ENCODE data around the gene YY1AP1.
"Not testable (repeated sequence)": the region's sequence is repeated elsewhere in the genome, so short reads cannot be mapped to it uniquely, and the experiment has no call there.

The YY1AP1 gene

GRCh38 chr1:155695608-155696007 is 7.0 kb upstream of the YY1AP1 start:
- no peak for DNase-seq

- no peak for DNase-seq
Observed at GRCh38 chr1:155695072-155695471, 6.5 kb upstream of the YY1AP1 start.

GRCh38 chr1:155694167-155694566 is 5.6 kb upstream of the YY1AP1 start:
- no peak for DNase-seq

- no peak for DNase-seq
Observed at GRCh38 chr1:155691992-155692528, 3.5 kb upstream of the YY1AP1 start.

- DNase-seq = not testable (repeated sequence)
Observed at GRCh38 chr1:155689081-155689607, 570 bp upstream of the YY1AP1 start, which contains the start of gene DAP3. Gene DAP3 (plus strand): TSS chr1:155689091. CDS start chr1:155709780, 20,689 bp downstream.

- not testable (repeated sequence) for DNase-seq
Observed at GRCh38 chr1:155687705-155688323, 760 bp downstream of the YY1AP1 start.

GRCh38 chr1:155681776-155682175 is 6.8 kb downstream of the YY1AP1 start:
- no peak for DNase-seq

GRCh38 chr1:155680531-155680930 is 8.0 kb downstream of the YY1AP1 start:
- DNase-seq = no peak

GRCh38 chr1:155678992-155679391 is 9.6 kb downstream of the YY1AP1 start:
- not testable (repeated sequence) for DNase-seq

- DNase-seq = no peak
Observed at GRCh38 chr1:155678027-155678426, 10.5 kb downstream of the YY1AP1 start.

GRCh38 chr1:155673003-155673402 is 15.6 kb downstream of the YY1AP1 start:
- no peak for DNase-seq

- DNase-seq = no peak
Observed at GRCh38 chr1:155671750-155672149, 16.8 kb downstream of the YY1AP1 start.

GRCh38 chr1:155669233-155670162 is 19.1 kb downstream of the YY1AP1 start:
- no peak for DNase-seq

GRCh38 chr1:155661239-155661638 is 27.3 kb downstream of the YY1AP1 start:
- DNase-seq = not testable (repeated sequence)

- DNase-seq = no peak
Observed at GRCh38 chr1:155657463-155657862, 31.1 kb downstream of the YY1AP1 start.

GRCh38 chr1:155652951-155653350 is 35.6 kb downstream of the YY1AP1 start:
- no peak for DNase-seq

- no peak for DNase-seq
Observed at GRCh38 chr1:155651861-155652661, 36.5 kb downstream of the YY1AP1 start.

- DNase-seq = no peak
Observed at GRCh38 chr1:155650231-155650757, 38.3 kb downstream of the YY1AP1 start.

- no peak for DNase-seq
Observed at GRCh38 chr1:155649676-155650075, 38.9 kb downstream of the YY1AP1 start.

GRCh38 chr1:155648207-155649147 is 40.1 kb downstream of the YY1AP1 start:
- DNase-seq = no peak

- DNase-seq = no peak
Observed at GRCh38 chr1:155646307-155646706, 42.3 kb downstream of the YY1AP1 start.
